ENCODE results near the gene ITGAV.
"Not testable (repeated sequence)": the region's sequence is repeated elsewhere in the genome, so short reads cannot be mapped to it uniquely, and the experiment has no call there.

The ITGAV gene

GRCh38 chr2:186561467-186562208 lies 28.2 kb upstream of the ITGAV start:
- no peak for TF ChIP-seq CTCF (IDR thresholded peaks at IDR 0.05; ENCODE audit: extremely low read depth, missing control alignments)
- no peak for DNase-seq (ENCODE audit: low spot score)

GRCh38 chr2:186562209-186562578 lies 27.7 kb upstream of the ITGAV start:
- no peak for TF ChIP-seq CTCF (IDR thresholded peaks at IDR 0.05; ENCODE audit: extremely low read depth, missing control alignments)
- DNase-seq (ENCODE audit: low spot score), result no peak

- DNase-seq (ENCODE audit: low spot score), result not testable (repeated sequence)
Measured at GRCh38 chr2:186568600-186568999, 21.3 kb upstream of the ITGAV start.

GRCh38 chr2:186569127-186569526 lies 20.7 kb upstream of the ITGAV start:
- DNase-seq (ENCODE audit: low spot score), result not testable (repeated sequence)

- TF ChIP-seq CTCF (IDR thresholded peaks at IDR 0.05; ENCODE audit: extremely low read depth, missing control alignments), result no peak
- DNase-seq (ENCODE audit: low spot score), result no peak
Measured at GRCh38 chr2:186569897-186570296, 20.0 kb upstream of the ITGAV start.

GRCh38 chr2:186570604-186571003 lies 19.3 kb upstream of the ITGAV start:
- TF ChIP-seq CTCF (IDR thresholded peaks at IDR 0.05; ENCODE audit: extremely low read depth, missing control alignments), result no peak
- no peak for DNase-seq (ENCODE audit: low spot score)

GRCh38 chr2:186572705-186573104 lies 17.2 kb upstream of the ITGAV start:
- no peak for DNase-seq (ENCODE audit: low spot score)
- no peak for TF ChIP-seq CTCF (IDR thresholded peaks at IDR 0.05; ENCODE audit: extremely low read depth, missing control alignments)

GRCh38 chr2:186573531-186573930 lies 16.3 kb upstream of the ITGAV start:
- no peak for TF ChIP-seq CTCF (IDR thresholded peaks at IDR 0.05; ENCODE audit: extremely low read depth, missing control alignments)
- DNase-seq (ENCODE audit: low spot score), result no peak

Data from GM20000 (cell line).